Left ventricle myocardium inferior (tissue), 1 donor: ENCODE data around the gene CFAP206. TPM values are rescaled to one million over a fixed set of nuclear protein-coding genes. Genes with fewer than 3 reads are reported as not detected.

Experiments used
- DNase-seq: peaks from one replicate; pipeline ENCODE4 v3.0.0-alpha.2; 2020
- H3K27ac ChIP-seq: fragments of 200-600 bp; replicated peaks from 2 replicates; pipeline ENCODE4 v1.8.0; 2021
- H3K27me3 ChIP-seq: fragments of 200-600 bp; 2 replicates; pipeline ENCODE4 v1.8.0; 2021; ENCODE audit warnings: low read depth
- H3K36me3 ChIP-seq: fragments of 200-600 bp; 2 replicates; pipeline ENCODE4 v1.8.0; 2021
- H3K4me1 ChIP-seq: fragments of 200-600 bp; 2 replicates; pipeline ENCODE4 v1.8.0; 2021
- H3K4me3 ChIP-seq: fragments of 200-600 bp; 2 replicates; pipeline ENCODE4 v1.8.0; 2021; ENCODE audit warnings: mild to moderate bottlenecking, moderate library complexity
- H3K9me3 ChIP-seq: fragments of 200-600 bp; replicated peaks from 2 replicates; pipeline ENCODE4 v1.8.0; 2021
- intact Hi-C: fragments of 100-400 bp; cut with micrococcal nuclease; formaldehyde crosslinking; loops from one replicate; pipeline ENCODE4 v1.11.0; 2022
- total RNA-seq: library from RNA; stranded (reverse); fragmentation: NEBNext Ultra II Directional; extraction: Animal tissue kit (Norgen Biotek cat#: 25700); gene quantifications from one replicate; pipeline ENCODE4 v1.2.1, GENCODE V29; 2021
- TF ChIP-seq, protein P1 (sequence below): fragments of 200-600 bp; IDR thresholded peaks from 2 replicates; pipeline ENCODE4 v1.8.0; 2021; ENCODE audit warnings: antibody characterized with exemption, mild to moderate bottlenecking, borderline replicate concordance
- donor health status: DM: no; HTN: yes; CAD: no; lungs with severe emphysema.

Gene CFAP206
- total RNA-seq, 1 donor from 2014 or later: 0.11 TPM

DNA sequence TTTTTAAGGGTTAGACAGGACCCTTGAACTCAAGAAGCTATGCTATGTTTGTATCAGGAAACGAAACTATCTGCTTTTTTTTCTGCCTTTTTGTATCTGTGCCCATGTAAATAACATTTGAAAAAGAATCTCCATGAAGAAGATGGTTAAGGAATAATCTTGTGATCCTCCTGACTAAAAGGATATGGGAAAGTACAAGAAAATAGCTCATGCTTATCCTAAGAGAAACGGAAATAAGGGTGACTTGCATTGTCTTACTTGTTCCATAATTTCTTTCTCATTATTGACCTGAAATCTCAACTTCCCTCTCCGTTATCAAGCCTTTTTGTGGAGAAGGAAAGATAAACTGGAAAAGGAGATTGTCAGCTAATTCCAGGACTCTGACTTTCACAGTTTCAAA lies 5.9 kb upstream of the CFAP206 start:
- intact Hi-C loops: no loop called here
- Histone ChIP-seq H3K4me1 (no peaks in the 10 kb centered on the region), H3K4me3 (no peak overlapping the region), H3K27ac (no peak overlapping the region), H3K36me3 (no peaks in the 10 kb centered on the region), H3K27me3 (no peaks in the 10 kb centered on the region), H3K9me3 (no peaks in the 10 kb centered on the region)
- TF ChIP-seq, protein P1, sequence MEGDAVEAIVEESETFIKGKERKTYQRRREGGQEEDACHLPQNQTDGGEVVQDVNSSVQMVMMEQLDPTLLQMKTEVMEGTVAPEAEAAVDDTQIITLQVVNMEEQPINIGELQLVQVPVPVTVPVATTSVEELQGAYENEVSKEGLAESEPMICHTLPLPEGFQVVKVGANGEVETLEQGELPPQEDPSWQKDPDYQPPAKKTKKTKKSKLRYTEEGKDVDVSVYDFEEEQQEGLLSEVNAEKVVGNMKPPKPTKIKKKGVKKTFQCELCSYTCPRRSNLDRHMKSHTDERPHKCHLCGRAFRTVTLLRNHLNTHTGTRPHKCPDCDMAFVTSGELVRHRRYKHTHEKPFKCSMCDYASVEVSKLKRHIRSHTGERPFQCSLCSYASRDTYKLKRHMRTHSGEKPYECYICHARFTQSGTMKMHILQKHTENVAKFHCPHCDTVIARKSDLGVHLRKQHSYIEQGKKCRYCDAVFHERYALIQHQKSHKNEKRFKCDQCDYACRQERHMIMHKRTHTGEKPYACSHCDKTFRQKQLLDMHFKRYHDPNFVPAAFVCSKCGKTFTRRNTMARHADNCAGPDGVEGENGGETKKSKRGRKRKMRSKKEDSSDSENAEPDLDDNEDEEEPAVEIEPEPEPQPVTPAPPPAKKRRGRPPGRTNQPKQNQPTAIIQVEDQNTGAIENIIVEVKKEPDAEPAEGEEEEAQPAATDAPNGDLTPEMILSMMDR: no peak
- DNase-seq: no peak

DNA sequence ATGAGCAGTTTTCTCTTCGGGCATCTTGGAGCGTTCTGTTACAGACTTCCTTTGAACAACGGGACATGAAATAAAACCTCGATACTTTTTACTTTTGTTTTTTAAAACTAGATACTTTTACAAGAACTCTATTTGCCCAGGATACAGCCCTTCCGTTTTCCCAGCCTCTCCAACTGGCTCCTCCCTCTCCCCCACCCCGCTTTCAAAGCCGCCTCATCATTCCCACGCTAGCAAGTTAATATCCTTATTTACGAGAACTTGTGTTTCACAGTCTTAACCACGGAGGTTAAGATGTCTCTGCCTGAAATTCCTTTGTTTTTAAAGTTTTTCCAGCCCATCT lies 241 bp upstream of the CFAP206 start:
- Histone ChIP-seq H3K9me3 (no peaks in the 10 kb centered on the region), H3K4me1 (peaks cover 12% of the 10 kb centered on the region), H3K27ac (peak overlapping the region; percentile 89), H3K4me3 (peak overlapping the region; percentile 98), H3K36me3 (no peaks in the 10 kb centered on the region), H3K27me3 (no peaks in the 10 kb centered on the region)
- TF ChIP-seq, protein P1: no peak
- no peak for DNase-seq
- intact Hi-C loops: no loop called here

DNA sequence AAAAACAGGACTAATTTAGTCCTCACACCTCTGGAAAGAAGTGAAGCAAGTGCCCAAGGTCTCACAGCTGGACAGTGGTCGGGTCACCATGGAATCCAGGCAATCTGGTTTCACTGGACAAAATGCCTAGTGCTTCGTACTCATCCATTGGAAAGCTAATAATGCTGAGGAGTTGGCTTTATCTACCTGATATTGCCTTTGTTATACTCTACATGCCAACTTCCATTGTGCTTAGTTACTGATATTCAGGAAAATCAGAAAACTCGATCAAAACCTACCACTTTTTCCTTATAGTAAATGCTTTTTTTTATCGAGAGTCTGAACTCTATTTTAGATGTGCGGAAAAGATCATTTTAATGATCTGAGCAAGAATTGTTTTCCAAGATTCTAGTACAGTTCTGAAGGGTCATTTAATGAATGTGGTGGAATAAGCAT lies 966 bp downstream of the CFAP206 start:
- no peaks in the 10 kb centered on the region for H3K27me3 ChIP-seq
- H3K4me3 ChIP-seq: peak overlapping the region; percentile 98
- TF ChIP-seq, protein P1: no peak
- H3K4me1 ChIP-seq: peaks cover 12% of the 10 kb centered on the region
- intact Hi-C loops: no loop called here
- peak overlapping the region; percentile 89 for H3K27ac ChIP-seq
- no peaks in the 10 kb centered on the region for H3K9me3 ChIP-seq
- DNase-seq: no peak
- H3K36me3 ChIP-seq: no peaks in the 10 kb centered on the region

DNA sequence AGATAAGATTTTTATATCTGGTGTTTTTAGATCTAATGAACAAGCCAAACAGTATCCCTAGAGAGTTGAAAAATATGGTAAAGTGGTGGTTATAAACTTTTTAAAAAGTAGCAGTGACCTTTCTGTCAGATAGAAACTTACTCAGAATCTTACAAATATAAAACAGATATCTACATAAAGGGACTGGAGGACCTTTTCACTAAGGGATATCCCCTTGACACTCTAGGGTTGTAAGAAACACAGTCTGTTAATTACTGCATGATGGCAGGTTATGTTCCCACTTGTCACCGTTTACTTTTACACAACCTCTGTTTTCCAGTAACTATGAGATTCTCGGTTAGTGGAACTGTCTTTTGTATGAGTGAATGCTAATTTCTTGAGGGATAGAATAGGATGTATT lies 11.5 kb downstream of the CFAP206 start:
- intact Hi-C loops: no loop called here
- Histone ChIP-seq H3K36me3 (no peaks in the 10 kb centered on the region), H3K27ac (no peak overlapping the region), H3K9me3 (no peaks in the 10 kb centered on the region), H3K4me1 (no peaks in the 10 kb centered on the region), H3K4me3 (no peak overlapping the region), H3K27me3 (no peaks in the 10 kb centered on the region)
- no peak for DNase-seq
- TF ChIP-seq, protein P1: no peak

DNA sequence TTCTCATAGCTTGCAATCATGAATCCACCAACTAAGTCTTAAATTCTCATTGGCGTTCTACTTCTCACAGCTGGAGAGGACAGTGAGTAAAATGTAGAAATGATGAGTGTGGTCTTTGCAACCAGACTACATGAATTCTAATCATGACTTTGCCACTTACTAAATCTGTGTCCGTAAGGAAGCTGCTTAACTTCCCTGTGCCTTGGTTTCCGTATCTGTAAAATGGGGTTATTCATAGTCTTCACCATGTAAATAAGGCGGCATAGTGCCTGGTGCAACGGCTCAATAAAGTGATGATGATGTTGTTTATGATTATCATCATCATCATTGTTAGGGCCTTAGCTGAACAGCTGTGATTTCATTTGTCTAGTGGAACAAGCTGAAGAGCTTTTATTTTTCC lies 12.6 kb downstream of the CFAP206 start:
- intact Hi-C loops: no loop called here
- Histone ChIP-seq H3K9me3 (no peaks in the 10 kb centered on the region), H3K4me1 (no peaks in the 10 kb centered on the region), H3K36me3 (no peaks in the 10 kb centered on the region), H3K27ac (no peak overlapping the region), H3K4me3 (no peak overlapping the region), H3K27me3 (no peaks in the 10 kb centered on the region)
- DNase-seq: no peak
- TF ChIP-seq, protein P1: no peak

DNA sequence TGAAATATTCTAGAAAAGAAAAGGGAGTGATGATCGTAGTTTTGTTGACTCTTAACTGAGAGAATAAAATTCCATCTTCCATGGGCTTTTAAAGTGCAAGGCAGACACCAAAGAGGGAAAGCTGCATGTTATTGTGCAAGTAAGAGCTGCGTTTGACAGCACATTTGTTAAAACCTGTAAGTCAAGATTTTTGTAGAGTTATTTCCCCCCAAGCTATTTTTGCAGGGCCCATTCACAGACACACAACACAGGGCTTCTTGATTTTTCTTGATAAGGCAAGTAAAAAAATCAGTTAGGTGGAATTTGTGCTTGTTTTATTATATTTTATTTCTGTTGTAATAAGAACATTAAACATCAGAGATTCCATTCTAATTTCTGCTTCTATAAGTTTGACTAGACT lies 13.8 kb downstream of the CFAP206 start:
- no peaks in the 10 kb centered on the region for H3K9me3 ChIP-seq
- H3K4me1 ChIP-seq: no peaks in the 10 kb centered on the region
- intact Hi-C loops: no loop called here
- H3K36me3 ChIP-seq: no peaks in the 10 kb centered on the region
- no peak overlapping the region for H3K27ac ChIP-seq
- TF ChIP-seq, protein P1: no peak
- H3K4me3 ChIP-seq: no peak overlapping the region
- H3K27me3 ChIP-seq: no peaks in the 10 kb centered on the region
- no peak for DNase-seq
